DOHH2 (cell line): ENCODE data around the gene LMO7.

Source experiments
- H3F3A ChIP-seq: fragments of 200-600 bp; sonication (generic), shearing (Covaris generic); 2 replicates; pipeline ENCODE4 v1.6.0; 2016; ENCODE audit warnings: antibody characterized with exemption, mild to moderate bottlenecking; ENCODE audit not compliant: control insufficient read depth, insufficient read depth
- H3K27ac ChIP-seq: fragments of 200-600 bp; sonication (generic); 2 replicates; pipeline ENCODE4 v1.5.1; 2014; ENCODE audit warnings: low read depth, mild to moderate bottlenecking, low read length, moderate library complexity
- H3K27me3 ChIP-seq: fragments of 200-600 bp; sonication (generic); 2 replicates; pipeline ENCODE4 v1.6.1; 2014; ENCODE audit warnings: mild to moderate bottlenecking, low read length, mixed read lengths; ENCODE audit not compliant: control insufficient read depth
- H3K36me3 ChIP-seq: fragments of 200-600 bp; sonication (generic); 2 replicates; pipeline ENCODE4 v1.6.1; 2014; ENCODE audit warnings: mild to moderate bottlenecking, low read length, moderate library complexity, mixed read lengths; ENCODE audit not compliant: control insufficient read depth
- H3K4me1 ChIP-seq: fragments of 200-600 bp; sonication (generic); 2 replicates; pipeline ENCODE4 v1.6.1; 2014; ENCODE audit warnings: mild to moderate bottlenecking, low read length, mixed read lengths; ENCODE audit not compliant: control insufficient read depth
- H3K4me2 ChIP-seq: fragments of 200-600 bp; sonication (generic); 2 replicates; pipeline ENCODE4 v1.6.0; 2014; ENCODE audit warnings: mild to moderate bottlenecking, low read length, moderate library complexity
- H3K4me3 ChIP-seq: fragments of 200-600 bp; sonication (generic); 2 replicates; pipeline ENCODE4 v1.5.1; 2014; ENCODE audit warnings: mild to moderate bottlenecking, low read length, mixed read lengths
- H3K79me2 ChIP-seq: fragments of 200-600 bp; sonication (generic); 2 replicates; pipeline ENCODE4 v1.6.1; 2014; ENCODE audit warnings: mild to moderate bottlenecking, low read length, mixed read lengths; ENCODE audit not compliant: control insufficient read depth
- H3K9me2 ChIP-seq: fragments of 200-600 bp; sonication (generic); replicated peaks from 2 replicates; pipeline ENCODE4 v1.6.1; 2014; ENCODE audit warnings: mild to moderate bottlenecking, low read length, mixed read lengths; ENCODE audit not compliant: control insufficient read depth
- H3K9me3 ChIP-seq: fragments of 200-600 bp; sonication (generic); 2 replicates; pipeline ENCODE4 v1.6.1; 2014; ENCODE audit warnings: antibody characterized with exemption, low read length, mixed read lengths; ENCODE audit not compliant: control insufficient read depth, insufficient read depth
- H4K20me1 ChIP-seq: fragments of 200-600 bp; sonication (generic); 2 replicates; pipeline ENCODE4 v1.6.0; 2014; ENCODE audit warnings: low read depth, mild to moderate bottlenecking, antibody characterized with exemption, low read length, moderate library complexity; ENCODE audit not compliant: control insufficient read depth, insufficient read depth
- EZH2phosphoT487 ChIP-seq: fragments of 200-600 bp; sonication (generic); IDR thresholded peaks from 2 replicates; pipeline ENCODE4 v1.6.1; 2017; ENCODE audit warnings: borderline replicate concordance, mild to moderate bottlenecking, antibody characterized with exemption, low read length, moderate library complexity, mixed read lengths
- TF ChIP-seq, protein P1 (sequence below): fragments of 200-600 bp; sonication (generic); IDR thresholded peaks from one replicate; pipeline ENCODE4 v1.5.1; 2014; ENCODE audit warnings: antibody characterized with exemption, mild to moderate bottlenecking, low read depth, low read length; ENCODE audit not compliant: poor library complexity, severe bottlenecking

Gene LMO7

DNA sequence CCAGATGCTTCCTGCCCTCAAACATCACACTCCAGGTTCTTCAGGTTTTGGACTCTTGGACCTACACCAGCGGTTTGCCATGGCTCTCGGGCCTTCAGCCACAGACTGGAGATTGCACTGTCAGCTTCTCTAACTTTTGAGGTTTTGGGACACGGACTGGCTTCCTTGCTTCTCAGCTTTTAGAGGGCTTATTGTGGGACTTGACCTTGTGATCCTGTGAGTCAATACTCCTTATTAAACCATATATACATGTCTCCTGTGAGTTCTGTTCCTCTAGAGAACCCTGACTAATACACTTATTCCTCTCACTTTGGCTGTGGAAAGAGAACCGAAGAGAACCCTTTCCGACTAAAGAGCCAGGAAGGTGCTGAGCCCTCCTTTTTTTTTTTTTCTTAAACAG is 53.6 kb downstream of the LMO7 start:
- H3K9me2 ChIP-seq, result no peaks in the 10 kb centered on the region
- no peaks in the 10 kb centered on the region for H3F3A ChIP-seq
- no peaks in the 10 kb centered on the region for H3K27me3 ChIP-seq
- no peaks in the 10 kb centered on the region for H4K20me1 ChIP-seq
- H3K36me3 ChIP-seq, result no peaks in the 10 kb centered on the region
- no peaks in the 10 kb centered on the region for H3K9me3 ChIP-seq
- no peak overlapping the region for H3K27ac ChIP-seq
- H3K4me1 ChIP-seq, result peaks cover 6% of the 10 kb centered on the region
- H3K79me2 ChIP-seq, result no peaks in the 10 kb centered on the region
- no peak for TF ChIP-seq EZH2phosphoT487
- TF ChIP-seq, protein P1, sequence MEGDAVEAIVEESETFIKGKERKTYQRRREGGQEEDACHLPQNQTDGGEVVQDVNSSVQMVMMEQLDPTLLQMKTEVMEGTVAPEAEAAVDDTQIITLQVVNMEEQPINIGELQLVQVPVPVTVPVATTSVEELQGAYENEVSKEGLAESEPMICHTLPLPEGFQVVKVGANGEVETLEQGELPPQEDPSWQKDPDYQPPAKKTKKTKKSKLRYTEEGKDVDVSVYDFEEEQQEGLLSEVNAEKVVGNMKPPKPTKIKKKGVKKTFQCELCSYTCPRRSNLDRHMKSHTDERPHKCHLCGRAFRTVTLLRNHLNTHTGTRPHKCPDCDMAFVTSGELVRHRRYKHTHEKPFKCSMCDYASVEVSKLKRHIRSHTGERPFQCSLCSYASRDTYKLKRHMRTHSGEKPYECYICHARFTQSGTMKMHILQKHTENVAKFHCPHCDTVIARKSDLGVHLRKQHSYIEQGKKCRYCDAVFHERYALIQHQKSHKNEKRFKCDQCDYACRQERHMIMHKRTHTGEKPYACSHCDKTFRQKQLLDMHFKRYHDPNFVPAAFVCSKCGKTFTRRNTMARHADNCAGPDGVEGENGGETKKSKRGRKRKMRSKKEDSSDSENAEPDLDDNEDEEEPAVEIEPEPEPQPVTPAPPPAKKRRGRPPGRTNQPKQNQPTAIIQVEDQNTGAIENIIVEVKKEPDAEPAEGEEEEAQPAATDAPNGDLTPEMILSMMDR, result no peak
- H3K4me3 ChIP-seq, result no peak overlapping the region
- H3K4me2 ChIP-seq, result no peak overlapping the region

DNA sequence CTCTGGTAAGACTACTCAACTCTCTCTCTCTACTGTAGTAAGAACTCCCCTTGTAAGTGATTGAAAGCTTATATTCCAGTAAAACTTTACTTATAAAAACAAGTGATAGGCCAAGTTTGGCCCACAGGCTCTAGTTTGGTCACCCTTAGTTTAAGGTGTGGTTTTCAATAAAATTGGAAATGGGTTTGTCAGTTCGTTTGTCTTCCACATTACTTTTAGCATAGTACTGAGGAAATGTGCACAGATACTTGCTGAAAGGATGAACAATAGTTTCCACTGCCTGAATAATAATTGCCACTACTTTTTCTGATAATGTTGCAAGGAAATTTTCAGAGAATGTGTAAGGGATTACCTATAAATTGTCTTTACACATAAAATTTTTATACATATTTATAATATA is 54.5 kb downstream of the LMO7 start:
- Histone ChIP-seq H3K4me3 (no peak overlapping the region), H3K4me1 (peaks cover 6% of the 10 kb centered on the region), H3K9me2 (no peaks in the 10 kb centered on the region), H3K36me3 (no peaks in the 10 kb centered on the region), H3K27ac (no peak overlapping the region), H3K9me3 (no peaks in the 10 kb centered on the region), H3F3A (no peaks in the 10 kb centered on the region), H3K27me3 (no peaks in the 10 kb centered on the region), H3K79me2 (no peaks in the 10 kb centered on the region), H4K20me1 (0 out of 2 replicates have a peak, but pooled peaks cover 5% of the 10 kb centered on the region), H3K4me2 (no peak overlapping the region)
- TF ChIP-seq, protein P1, result no peak
- TF ChIP-seq EZH2phosphoT487, result no peak

DNA sequence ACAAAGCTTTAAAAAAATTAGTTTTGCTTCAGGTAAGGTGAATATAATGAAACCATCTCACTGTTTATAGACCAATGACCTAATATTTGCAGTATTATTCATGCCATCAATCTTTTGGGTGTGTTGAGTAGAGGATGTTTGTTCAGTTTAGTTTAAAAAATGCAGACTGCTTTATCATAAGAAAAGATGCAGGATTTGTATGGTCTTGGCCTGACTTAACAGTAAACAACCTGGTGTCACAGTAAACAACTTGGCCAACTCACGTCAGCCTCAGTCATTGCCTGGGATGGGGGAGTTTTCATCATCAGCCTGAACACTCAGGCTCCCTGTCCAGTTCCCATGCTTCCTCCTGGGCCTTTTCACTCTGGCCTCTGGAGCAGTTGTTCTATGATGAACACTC is 55.1 kb downstream of the LMO7 start:
- TF ChIP-seq, protein P1, result no peak
- TF ChIP-seq EZH2phosphoT487, result no peak
- no peak overlapping the region for H3K4me2 ChIP-seq
- no peak overlapping the region for H3K4me3 ChIP-seq
- no peak overlapping the region for H3K27ac ChIP-seq
- H3K9me2 ChIP-seq, result no peaks in the 10 kb centered on the region
- peaks cover 6% of the 10 kb centered on the region for H3K4me1 ChIP-seq
- no peaks in the 10 kb centered on the region for H3K9me3 ChIP-seq
- no peaks in the 10 kb centered on the region for H3F3A ChIP-seq
- H3K79me2 ChIP-seq, result no peaks in the 10 kb centered on the region
- H3K36me3 ChIP-seq, result no peaks in the 10 kb centered on the region
- H4K20me1 ChIP-seq, result 0 out of 2 replicates have a peak, but pooled peaks cover 5% of the 10 kb centered on the region
- no peaks in the 10 kb centered on the region for H3K27me3 ChIP-seq
